Endothelial cell of umbilical vein (primary cell): Measurements from ENCODE around the gene SLC2A4. TPM values are rescaled to one million over a fixed set of nuclear protein-coding genes. Genes with fewer than 3 reads are reported as not detected.

Source experiments
- BruUV-seq: library from RNA; stranded (reverse); fragments of 400-500 nt; replicated peaks from 2 replicates; lab custom pipeline; 2021; lab: Mats Ljungman, UMichigan
- CTCF ChIA-PET: fragments of 300-600, 350-600 bp; sonication (Branson Sonifier 250); formaldehyde crosslinking; loops from one replicate; lab custom pipeline; 2021; ENCODE audit warnings: antibody characterized with exemption, inconsistent platforms; lab: Charles Lee
- POLR2A ChIA-PET: fragments of 300-600, 350-600 bp; sonication (Branson Sonifier 250); formaldehyde crosslinking; loops from one replicate; lab custom pipeline; 2021; ENCODE audit warnings: antibody characterized with exemption, inconsistent platforms; lab: Charles Lee
- DNase-seq: peaks from one replicate; pipeline ENCODE4 v3.0.0-alpha.2; 2011; ENCODE audit warnings: low read depth, low spot score
- FAIRE-seq: peaks from 2 replicates; lab custom pipeline; 2011; peaks lifted over from hg19 to GRCh38; lab: Jason Lieb, UNC
- H2AFZ ChIP-seq: 2 replicates; pipeline ENCODE4 v1.6.0; 2012; ENCODE audit warnings: low read depth, low read length, control low read depth, inconsistent platforms
- H3K27ac ChIP-seq: 2 replicates; pipeline ENCODE4 v1.5.1; 2011; ENCODE audit warnings: low read depth, mild to moderate bottlenecking, control low read depth, low read length, moderate library complexity; ENCODE audit not compliant: insufficient read depth
- H3K27me3 ChIP-seq, 2 experiments: 2 replicates each; pipeline versions ENCODE4 v1.6.0 to v1.6.1; 2011; ENCODE audit warnings: low read length in 2 of 2, mixed read lengths in 1 of 2; ENCODE audit not compliant: control insufficient read depth in 2 of 2, insufficient read depth in 2 of 2
- H3K36me3 ChIP-seq, 2 experiments: 2 replicates in 1 of 2; 3 replicates in 1 of 2; pipeline ENCODE4 v1.5.1; 2011; ENCODE audit warnings: low read length in 2 of 2, mild to moderate bottlenecking in 1 of 2, moderate library complexity in 1 of 2; ENCODE audit not compliant: control insufficient read depth in 2 of 2, insufficient read depth in 2 of 2; ENCODE audit errors: extremely low read depth in 1 of 2
- H3K4me1 ChIP-seq: 3 replicates; pipeline ENCODE4 v1.5.1; 2011; ENCODE audit warnings: mild to moderate bottlenecking, low read length; ENCODE audit not compliant: control insufficient read depth, insufficient read depth; ENCODE audit errors: extremely low read depth
- H3K4me2 ChIP-seq: 2 replicates; pipeline ENCODE4 v1.6.1; 2011; ENCODE audit warnings: low read length, control low read depth, mixed read lengths; ENCODE audit not compliant: insufficient read depth
- H3K4me3 ChIP-seq, 3 experiments: fragments of 200-600 bp in 1 of 3; sonication (generic), shearing (Covaris generic) in 1 of 3; replicated peaks in 1 of 3; 2 replicates each; pipeline ENCODE4 v1.5.1; 2011 to 2016; ENCODE audit warnings: control low read depth in 3 of 3, low read length in 3 of 3, mild to moderate bottlenecking in 2 of 3, inconsistent platforms in 1 of 3, low read depth in 1 of 3, moderate library complexity in 1 of 3; ENCODE audit not compliant: insufficient read depth in 1 of 3
- H3K79me2 ChIP-seq: 2 replicates; pipeline ENCODE4 v1.6.0; 2012; ENCODE audit warnings: low read length, inconsistent platforms; ENCODE audit not compliant: control insufficient read depth, insufficient read depth
- H3K9ac ChIP-seq: replicated peaks from 2 replicates; pipeline ENCODE3; 2011; ENCODE audit warnings: low read length, control low read depth; ENCODE audit not compliant: insufficient read depth; ENCODE audit errors: extremely low read depth
- H3K9me1 ChIP-seq: replicated peaks from 3 replicates; pipeline ENCODE4 v1.6.0; 2011; ENCODE audit warnings: mild to moderate bottlenecking, low read length; ENCODE audit not compliant: control insufficient read depth, insufficient read depth; ENCODE audit errors: extremely low read depth
- H3K9me3 ChIP-seq: replicated peaks from 2 replicates; pipeline ENCODE4 v1.5.1; 2012; ENCODE audit warnings: low read length, inconsistent platforms; ENCODE audit not compliant: control insufficient read depth, insufficient read depth
- H4K20me1 ChIP-seq: replicated peaks from 2 replicates; pipeline ENCODE3; 2011; ENCODE audit warnings: mild to moderate bottlenecking, low read length; ENCODE audit not compliant: control insufficient read depth, insufficient read depth; ENCODE audit errors: extremely low read depth
- EZH2 ChIP-seq: IDR thresholded peaks from 2 replicates; pipeline ENCODE4 v1.6.1; 2012; ENCODE audit warnings: borderline replicate concordance, low read depth, mild to moderate bottlenecking, moderate library complexity, low read length, inconsistent platforms; ENCODE audit not compliant: severe bottlenecking
- FOS ChIP-seq: IDR thresholded peaks from 2 replicates; pipeline ENCODE4 v1.6.1; 2011; ENCODE audit warnings: mild to moderate bottlenecking, low read length, moderate library complexity, borderline replicate concordance; ENCODE audit not compliant: insufficient read depth
- GATA2 ChIP-seq: IDR thresholded peaks from 2 replicates; pipeline ENCODE4 v1.7.0; 2011; ENCODE audit warnings: low read depth, mild to moderate bottlenecking, moderate library complexity, mixed read lengths, low read length; ENCODE audit not compliant: insufficient read length, insufficient read depth
- JUN ChIP-seq: IDR thresholded peaks from 2 replicates; pipeline ENCODE4 v1.6.1; 2011; ENCODE audit warnings: borderline replicate concordance, low read depth; ENCODE audit not compliant: insufficient read length, insufficient read depth
- MYC ChIP-seq: IDR thresholded peaks from one replicate; pipeline ENCODE4 v1.6.1; 2011; ENCODE audit warnings: mild to moderate bottlenecking, low read depth, low read length
- POLR2A ChIP-seq: IDR thresholded peaks from 2 replicates; pipeline ENCODE4 v1.6.1; 2012; ENCODE audit warnings: low read depth, mild to moderate bottlenecking, control low read depth, low read length
- POLR2AphosphoS5 ChIP-seq: IDR thresholded peaks from 2 replicates; pipeline ENCODE4 v1.6.1; 2012; ENCODE audit warnings: low read depth, mild to moderate bottlenecking, control low read depth, low read length, moderate library complexity; ENCODE audit not compliant: insufficient read depth
- dilution Hi-C: fragments of 300-500 bp; cut with MboI; formaldehyde crosslinking; loops from one replicate; pipeline ENCODE4 v1.15.0; 2019; ENCODE audit warnings: low sequenced_read_pairs; ENCODE audit not compliant: extremely low pct_ligation_motif_present
- intact Hi-C: fragments of 100-400 bp; cut with micrococcal nuclease; formaldehyde crosslinking; loops from one replicate; pipeline ENCODE4 v1.10.0; 2022
- polyA plus RNA-seq, 4 experiments: library from polyadenylated mRNA; depleted of rRNA in 3 of 4; stranded (reverse) in 3 of 4; unstranded in 1 of 4; fragments of >200 nt; gene quantifications; 2 replicates each; pipeline versions ENCODE4 v1.2.1 to v1.2.3, GENCODE V29; 2011 to 2012; ENCODE audit warnings: missing spikeins in 1 of 4
- total RNA-seq: library from RNA; stranded (reverse); gene quantifications from 2 replicates; pipeline ENCODE4 v1.2.3, GENCODE V29; 2021
- TF ChIP-seq, protein P1 (sequence below): IDR thresholded peaks from 2 replicates; pipeline ENCODE4 v1.6.1; 2011; ENCODE audit not compliant: insufficient read depth, insufficient read length
- TF ChIP-seq, protein P2 (sequence below), 2 donors: IDR thresholded peaks; 1 replicate in 1 of 2; 2 replicates in 1 of 2; pipeline ENCODE4 v1.5.1; 2011; ENCODE audit warnings: low read length in 2 of 2, mild to moderate bottlenecking in 2 of 2, moderate library complexity in 2 of 2, control low read depth in 1 of 2, inconsistent platforms in 1 of 2, low read depth in 1 of 2; ENCODE audit not compliant: insufficient read depth in 1 of 2; ENCODE audit errors: extremely low read depth in 1 of 2

SLC2A4 gene
- total and polyA plus RNA-seq, 2 donors (not counting 3 experiments of a cell fraction or from before 2014, with no cell fraction given): 0.12 TPM; not detected in 1

DNA sequence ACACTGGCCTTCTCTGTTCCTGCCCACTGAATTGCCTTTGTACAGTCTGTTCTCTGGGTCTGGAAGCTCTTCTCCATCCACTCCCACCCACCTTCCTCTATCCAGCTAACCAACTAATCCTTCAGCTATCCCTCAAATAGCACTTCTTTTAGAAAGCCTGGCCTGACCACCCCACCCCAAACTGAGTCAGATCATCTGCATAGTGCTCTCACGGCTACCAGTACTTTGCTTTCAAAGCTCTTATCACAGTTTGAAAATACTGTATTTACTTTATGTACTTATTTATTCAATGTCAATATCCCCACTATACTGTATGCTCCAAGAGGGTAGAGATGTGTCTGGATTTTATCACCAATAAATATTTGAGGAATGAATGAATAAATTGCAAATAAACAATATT, 14.7 kb upstream of the SLC2A4 start:
- POLR2A ChIA-PET: no interaction called here
- no TSS peak for BruUV-seq
- no peak overlapping the region for H2AFZ ChIP-seq
- no peaks in the 10 kb centered on the region for H3K36me3 ChIP-seq
- no peak for FAIRE-seq
- no peak for DNase-seq
- H3K4me1 ChIP-seq: peaks cover 25% of the 10 kb centered on the region
- no peak overlapping the region for H3K27ac ChIP-seq
- H4K20me1 ChIP-seq: no peaks in the 10 kb centered on the region
- H3K27me3 ChIP-seq: peaks cover 0 to 3% of the 10 kb centered on the region in 2 experiments
- H3K9me1 ChIP-seq: no peaks in the 10 kb centered on the region
- intact Hi-C loops: no loop called here
- no peak overlapping the region for H3K9ac ChIP-seq
- TF ChIP-seq FOS (no peak), POLR2AphosphoS5 (no peak), JUN (no peak), MYC (no peak), GATA2 (no peak), POLR2A (no peak), EZH2 (no peak)
- TF ChIP-seq, protein P1, sequence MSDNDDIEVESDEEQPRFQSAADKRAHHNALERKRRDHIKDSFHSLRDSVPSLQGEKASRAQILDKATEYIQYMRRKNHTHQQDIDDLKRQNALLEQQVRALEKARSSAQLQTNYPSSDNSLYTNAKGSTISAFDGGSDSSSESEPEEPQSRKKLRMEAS: no peak
- TF ChIP-seq, protein P2, sequence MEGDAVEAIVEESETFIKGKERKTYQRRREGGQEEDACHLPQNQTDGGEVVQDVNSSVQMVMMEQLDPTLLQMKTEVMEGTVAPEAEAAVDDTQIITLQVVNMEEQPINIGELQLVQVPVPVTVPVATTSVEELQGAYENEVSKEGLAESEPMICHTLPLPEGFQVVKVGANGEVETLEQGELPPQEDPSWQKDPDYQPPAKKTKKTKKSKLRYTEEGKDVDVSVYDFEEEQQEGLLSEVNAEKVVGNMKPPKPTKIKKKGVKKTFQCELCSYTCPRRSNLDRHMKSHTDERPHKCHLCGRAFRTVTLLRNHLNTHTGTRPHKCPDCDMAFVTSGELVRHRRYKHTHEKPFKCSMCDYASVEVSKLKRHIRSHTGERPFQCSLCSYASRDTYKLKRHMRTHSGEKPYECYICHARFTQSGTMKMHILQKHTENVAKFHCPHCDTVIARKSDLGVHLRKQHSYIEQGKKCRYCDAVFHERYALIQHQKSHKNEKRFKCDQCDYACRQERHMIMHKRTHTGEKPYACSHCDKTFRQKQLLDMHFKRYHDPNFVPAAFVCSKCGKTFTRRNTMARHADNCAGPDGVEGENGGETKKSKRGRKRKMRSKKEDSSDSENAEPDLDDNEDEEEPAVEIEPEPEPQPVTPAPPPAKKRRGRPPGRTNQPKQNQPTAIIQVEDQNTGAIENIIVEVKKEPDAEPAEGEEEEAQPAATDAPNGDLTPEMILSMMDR (IDR thresholded peaks at IDR 0.05; ENCODE audit: extremely low read depth in 1 of 2, insufficient read depth in 1 of 2, low read depth in 1 of 2, low read length in 2 of 2): no peak
- no peak overlapping the region for H3K4me3 ChIP-seq
- CTCF ChIA-PET: interaction anchor here (0.9 to 2.9 kb wide), 4 partner anchors 15 to 46 kb away, joined by 3 to 14 read pairs (median 3); partner anchors contain the start of gene SLC2A4
- H3K9me3 ChIP-seq: no peaks in the 10 kb centered on the region
- no peak overlapping the region for H3K4me2 ChIP-seq
- H3K79me2 ChIP-seq: no peaks in the 10 kb centered on the region
- dilution Hi-C loops: no loop called here
